Measurements from ENCODE around the gene CRLF1. TPM values are rescaled to one million over a fixed set of nuclear protein-coding genes. Genes with fewer than 3 reads are reported as not detected.

Gene CRLF1
- total and polyA plus RNA-seq, 2 experiments from 2014 or later = 18.1 to 19.7 TPM

DNA sequence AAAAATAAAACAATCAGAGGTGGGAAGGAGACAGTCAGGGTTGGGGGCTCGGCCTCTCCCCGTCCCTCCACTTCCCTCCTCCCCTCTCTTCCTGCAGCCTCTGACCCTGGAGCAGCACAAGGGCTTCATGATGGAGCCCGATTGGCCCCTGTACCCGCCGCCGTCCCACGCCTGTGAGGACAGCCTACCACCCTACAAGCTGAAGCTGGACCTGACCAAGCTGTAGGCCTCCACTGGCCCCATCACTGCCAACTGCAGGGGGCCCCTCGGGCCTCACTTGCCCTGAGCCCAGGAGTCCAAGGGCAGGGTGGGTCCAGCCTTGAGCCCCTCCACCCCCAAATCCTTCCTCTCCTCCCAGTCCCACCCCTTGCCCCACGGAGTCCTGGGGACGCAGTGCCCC lies 13.7 kb upstream of the CRLF1 start:
- Mint-ChIP-seq H3K27me3 (ENCODE audit: insufficient read depth, low read depth, poor library complexity) (peaks cover 12% of the 10 kb centered on the region), H3K4me1 (no peaks in the 10 kb centered on the region), H3K4me3 (no peak overlapping the region), H3K9me3 (peaks cover 7% of the 10 kb centered on the region; the same call in 2 of the 3 replicates), H3K27ac (no peak overlapping the region), H3K36me3 (ENCODE audit: low read depth) (peaks cover 5% of the 10 kb centered on the region)
- Histone ChIP-seq H3K4me3 (no peak overlapping the region), H3K36me3 (ENCODE audit: insufficient read depth) (no peaks in the 10 kb centered on the region), H3K27me3 (ENCODE audit: insufficient read depth) (peaks cover 9% of the 10 kb centered on the region), H3K4me1 (ENCODE audit: insufficient read depth) (no peaks in the 10 kb centered on the region), H3K9me2 (ENCODE audit: insufficient read depth) (0 out of 2 replicates have a peak, but pooled peaks cover 6% of the 10 kb centered on the region), H3K79me2 (replicated peaks; ENCODE audit: insufficient read depth) (no peaks in the 10 kb centered on the region), H2AFZ (no peak overlapping the region), H3K4me2 (no peak overlapping the region), H3K27ac (ENCODE audit: low read depth) (no peak overlapping the region), H3F3A (replicated peaks; ENCODE audit: low read depth) (no peaks in the 10 kb centered on the region), H4K20me1 (replicated peaks; ENCODE audit: insufficient read depth) (no peaks in the 10 kb centered on the region)
- DNase-seq (ENCODE audit: low spot score) (no peak), ATAC-seq (no peak)
- TF ChIP-seq ZNF114 (CRISPR knock-in tag; IDR thresholded peaks at IDR 0.05) (no peak), ETS1 (IDR thresholded peaks at IDR 0.05) (no peak), ZNF331 (CRISPR knock-in tag; IDR thresholded peaks at IDR 0.05; ENCODE audit: low read depth) (no peak), EZH2phosphoT487 (IDR thresholded peaks at IDR 0.05; ENCODE audit: unreplicated experiment) (no peak), POLR2AphosphoS5 (IDR thresholded peaks at IDR 0.05; ENCODE audit: low read depth) (no peak), NANOG (IDR thresholded peaks at IDR 0.05; ENCODE audit: borderline replicate concordance) (no peak), STAT1 (IDR thresholded peaks at IDR 0.05; ENCODE audit: unreplicated experiment) (no peak), CREB1 (CRISPR knock-in tag; IDR thresholded peaks at IDR 0.05; ENCODE audit: low read depth) (no peak), EZH2 (IDR thresholded peaks at IDR 0.05; ENCODE audit: low read depth, unreplicated experiment) (no peak), JUNB (IDR thresholded peaks at IDR 0.05; ENCODE audit: unreplicated experiment) (no peak)
- TF ChIP-seq, protein P1, sequence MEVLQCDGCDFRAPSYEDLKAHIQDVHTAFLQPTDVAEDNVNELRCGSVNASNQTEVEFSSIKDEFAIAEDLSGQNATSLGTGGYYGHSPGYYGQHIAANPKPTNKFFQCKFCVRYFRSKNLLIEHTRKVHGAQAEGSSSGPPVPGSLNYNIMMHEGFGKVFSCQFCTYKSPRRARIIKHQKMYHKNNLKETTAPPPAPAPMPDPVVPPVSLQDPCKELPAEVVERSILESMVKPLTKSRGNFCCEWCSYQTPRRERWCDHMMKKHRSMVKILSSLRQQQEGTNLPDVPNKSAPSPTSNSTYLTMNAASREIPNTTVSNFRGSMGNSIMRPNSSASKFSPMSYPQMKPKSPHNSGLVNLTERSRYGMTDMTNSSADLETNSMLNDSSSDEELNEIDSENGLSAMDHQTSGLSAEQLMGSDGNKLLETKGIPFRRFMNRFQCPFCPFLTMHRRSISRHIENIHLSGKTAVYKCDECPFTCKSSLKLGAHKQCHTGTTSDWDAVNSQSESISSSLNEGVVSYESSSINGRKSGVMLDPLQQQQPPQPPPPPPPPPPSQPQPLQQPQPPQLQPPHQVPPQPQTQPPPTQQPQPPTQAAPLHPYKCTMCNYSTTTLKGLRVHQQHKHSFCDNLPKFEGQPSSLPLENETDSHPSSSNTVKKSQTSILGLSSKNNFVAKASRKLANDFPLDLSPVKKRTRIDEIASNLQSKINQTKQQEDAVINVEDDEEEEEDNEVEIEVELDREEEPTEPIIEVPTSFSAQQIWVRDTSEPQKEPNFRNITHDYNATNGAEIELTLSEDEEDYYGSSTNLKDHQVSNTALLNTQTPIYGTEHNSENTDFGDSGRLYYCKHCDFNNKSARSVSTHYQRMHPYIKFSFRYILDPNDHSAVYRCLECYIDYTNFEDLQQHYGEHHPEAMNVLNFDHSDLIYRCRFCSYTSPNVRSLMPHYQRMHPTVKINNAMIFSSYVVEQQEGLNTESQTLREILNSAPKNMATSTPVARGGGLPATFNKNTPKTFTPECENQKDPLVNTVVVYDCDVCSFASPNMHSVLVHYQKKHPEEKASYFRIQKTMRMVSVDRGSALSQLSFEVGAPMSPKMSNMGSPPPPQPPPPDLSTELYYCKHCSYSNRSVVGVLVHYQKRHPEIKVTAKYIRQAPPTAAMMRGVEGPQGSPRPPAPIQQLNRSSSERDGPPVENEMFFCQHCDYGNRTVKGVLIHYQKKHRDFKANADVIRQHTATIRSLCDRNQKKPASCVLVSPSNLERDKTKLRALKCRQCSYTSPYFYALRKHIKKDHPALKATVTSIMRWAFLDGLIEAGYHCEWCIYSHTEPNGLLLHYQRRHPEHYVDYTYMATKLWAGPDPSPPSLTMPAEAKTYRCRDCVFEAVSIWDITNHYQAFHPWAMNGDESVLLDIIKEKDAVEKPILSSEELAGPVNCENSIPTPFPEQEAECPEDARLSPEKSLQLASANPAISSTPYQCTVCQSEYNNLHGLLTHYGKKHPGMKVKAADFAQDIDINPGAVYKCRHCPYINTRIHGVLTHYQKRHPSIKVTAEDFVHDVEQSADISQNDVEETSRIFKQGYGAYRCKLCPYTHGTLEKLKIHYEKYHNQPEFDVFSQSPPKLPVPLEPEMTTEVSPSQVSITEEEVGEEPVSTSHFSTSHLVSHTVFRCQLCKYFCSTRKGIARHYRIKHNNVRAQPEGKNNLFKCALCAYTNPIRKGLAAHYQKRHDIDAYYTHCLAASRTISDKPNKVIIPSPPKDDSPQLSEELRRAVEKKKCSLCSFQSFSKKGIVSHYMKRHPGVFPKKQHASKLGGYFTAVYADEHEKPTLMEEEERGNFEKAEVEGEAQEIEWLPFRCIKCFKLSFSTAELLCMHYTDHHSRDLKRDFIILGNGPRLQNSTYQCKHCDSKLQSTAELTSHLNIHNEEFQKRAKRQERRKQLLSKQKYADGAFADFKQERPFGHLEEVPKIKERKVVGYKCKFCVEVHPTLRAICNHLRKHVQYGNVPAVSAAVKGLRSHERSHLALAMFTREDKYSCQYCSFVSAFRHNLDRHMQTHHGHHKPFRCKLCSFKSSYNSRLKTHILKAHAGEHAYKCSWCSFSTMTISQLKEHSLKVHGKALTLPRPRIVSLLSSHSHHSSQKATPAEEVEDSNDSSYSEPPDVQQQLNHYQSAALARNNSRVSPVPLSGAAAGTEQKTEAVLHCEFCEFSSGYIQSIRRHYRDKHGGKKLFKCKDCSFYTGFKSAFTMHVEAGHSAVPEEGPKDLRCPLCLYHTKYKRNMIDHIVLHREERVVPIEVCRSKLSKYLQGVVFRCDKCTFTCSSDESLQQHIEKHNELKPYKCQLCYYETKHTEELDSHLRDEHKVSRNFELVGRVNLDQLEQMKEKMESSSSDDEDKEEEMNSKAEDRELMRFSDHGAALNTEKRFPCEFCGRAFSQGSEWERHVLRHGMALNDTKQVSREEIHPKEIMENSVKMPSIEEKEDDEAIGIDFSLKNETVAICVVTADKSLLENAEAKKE (CRISPR knock-in tag; IDR thresholded peaks at IDR 0.05) = no peak
- TF ChIP-seq, protein P2, sequence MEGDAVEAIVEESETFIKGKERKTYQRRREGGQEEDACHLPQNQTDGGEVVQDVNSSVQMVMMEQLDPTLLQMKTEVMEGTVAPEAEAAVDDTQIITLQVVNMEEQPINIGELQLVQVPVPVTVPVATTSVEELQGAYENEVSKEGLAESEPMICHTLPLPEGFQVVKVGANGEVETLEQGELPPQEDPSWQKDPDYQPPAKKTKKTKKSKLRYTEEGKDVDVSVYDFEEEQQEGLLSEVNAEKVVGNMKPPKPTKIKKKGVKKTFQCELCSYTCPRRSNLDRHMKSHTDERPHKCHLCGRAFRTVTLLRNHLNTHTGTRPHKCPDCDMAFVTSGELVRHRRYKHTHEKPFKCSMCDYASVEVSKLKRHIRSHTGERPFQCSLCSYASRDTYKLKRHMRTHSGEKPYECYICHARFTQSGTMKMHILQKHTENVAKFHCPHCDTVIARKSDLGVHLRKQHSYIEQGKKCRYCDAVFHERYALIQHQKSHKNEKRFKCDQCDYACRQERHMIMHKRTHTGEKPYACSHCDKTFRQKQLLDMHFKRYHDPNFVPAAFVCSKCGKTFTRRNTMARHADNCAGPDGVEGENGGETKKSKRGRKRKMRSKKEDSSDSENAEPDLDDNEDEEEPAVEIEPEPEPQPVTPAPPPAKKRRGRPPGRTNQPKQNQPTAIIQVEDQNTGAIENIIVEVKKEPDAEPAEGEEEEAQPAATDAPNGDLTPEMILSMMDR (conservative IDR thresholded peaks at IDR 0.05; ENCODE audit: low read depth in 2 of 2) = no peak
- TF ChIP-seq, protein P3, sequence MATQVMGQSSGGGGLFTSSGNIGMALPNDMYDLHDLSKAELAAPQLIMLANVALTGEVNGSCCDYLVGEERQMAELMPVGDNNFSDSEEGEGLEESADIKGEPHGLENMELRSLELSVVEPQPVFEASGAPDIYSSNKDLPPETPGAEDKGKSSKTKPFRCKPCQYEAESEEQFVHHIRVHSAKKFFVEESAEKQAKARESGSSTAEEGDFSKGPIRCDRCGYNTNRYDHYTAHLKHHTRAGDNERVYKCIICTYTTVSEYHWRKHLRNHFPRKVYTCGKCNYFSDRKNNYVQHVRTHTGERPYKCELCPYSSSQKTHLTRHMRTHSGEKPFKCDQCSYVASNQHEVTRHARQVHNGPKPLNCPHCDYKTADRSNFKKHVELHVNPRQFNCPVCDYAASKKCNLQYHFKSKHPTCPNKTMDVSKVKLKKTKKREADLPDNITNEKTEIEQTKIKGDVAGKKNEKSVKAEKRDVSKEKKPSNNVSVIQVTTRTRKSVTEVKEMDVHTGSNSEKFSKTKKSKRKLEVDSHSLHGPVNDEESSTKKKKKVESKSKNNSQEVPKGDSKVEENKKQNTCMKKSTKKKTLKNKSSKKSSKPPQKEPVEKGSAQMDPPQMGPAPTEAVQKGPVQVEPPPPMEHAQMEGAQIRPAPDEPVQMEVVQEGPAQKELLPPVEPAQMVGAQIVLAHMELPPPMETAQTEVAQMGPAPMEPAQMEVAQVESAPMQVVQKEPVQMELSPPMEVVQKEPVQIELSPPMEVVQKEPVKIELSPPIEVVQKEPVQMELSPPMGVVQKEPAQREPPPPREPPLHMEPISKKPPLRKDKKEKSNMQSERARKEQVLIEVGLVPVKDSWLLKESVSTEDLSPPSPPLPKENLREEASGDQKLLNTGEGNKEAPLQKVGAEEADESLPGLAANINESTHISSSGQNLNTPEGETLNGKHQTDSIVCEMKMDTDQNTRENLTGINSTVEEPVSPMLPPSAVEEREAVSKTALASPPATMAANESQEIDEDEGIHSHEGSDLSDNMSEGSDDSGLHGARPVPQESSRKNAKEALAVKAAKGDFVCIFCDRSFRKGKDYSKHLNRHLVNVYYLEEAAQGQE (IDR thresholded peaks at IDR 0.05; ENCODE audit: unreplicated experiment) = no peak
